Activated T-cell treated with anti-CD3 and anti-CD28 coated beads, Interleukin-2, amount 50 U/mL, for 24 hours (primary cell): Measurements from ENCODE around the gene IL11RA.

Experiments
- DNase-seq: peaks from one replicate; pipeline ENCODE4 v3.0.0-alpha.2; 2020
- H3K27ac Mint-ChIP-seq: 2 replicates; pipeline ENCODE4 v1.8.0; 2020; ENCODE audit warnings: mild to moderate bottlenecking, mixed read lengths
- H3K27me3 Mint-ChIP-seq: 2 replicates; pipeline ENCODE4 v1.8.0; 2020; ENCODE audit warnings: mixed read lengths
- H3K36me3 Mint-ChIP-seq: 2 replicates; pipeline ENCODE4 v1.8.0; 2020; ENCODE audit warnings: low read depth, mixed read lengths
- H3K4me1 Mint-ChIP-seq: 2 replicates; pipeline ENCODE4 v1.8.0; 2020; ENCODE audit warnings: low read depth, mixed read lengths
- H3K4me3 Mint-ChIP-seq: 2 replicates; pipeline ENCODE4 v1.8.0; 2020; ENCODE audit warnings: mild to moderate bottlenecking, moderate library complexity, mixed read lengths
- H3K9me3 Mint-ChIP-seq: 2 replicates; pipeline ENCODE4 v1.8.0; 2020; ENCODE audit warnings: mixed read lengths

The IL11RA gene

GRCh38 chr9:34694811-34695210 is 42.8 kb downstream of the IL11RA start:
- Mint-ChIP-seq H3K9me3 (no peaks in the 10 kb centered on the region), H3K36me3 (no peaks in the 10 kb centered on the region), H3K4me1 (no peaks in the 10 kb centered on the region), H3K4me3 (no peak overlapping the region), H3K27me3 (no peaks in the 10 kb centered on the region), H3K27ac (no peak overlapping the region)
- no peak for DNase-seq

GRCh38 chr9:34701023-34701768 is 49.2 kb downstream of the IL11RA start:
- peak overlapping the region; percentile 76 for H3K4me3 Mint-ChIP-seq
- H3K4me1 Mint-ChIP-seq, result peaks cover 8% of the 10 kb centered on the region
- peaks cover 5% of the 10 kb centered on the region for H3K27me3 Mint-ChIP-seq
- H3K36me3 Mint-ChIP-seq, result no peaks in the 10 kb centered on the region
- no peaks in the 10 kb centered on the region for H3K9me3 Mint-ChIP-seq
- H3K27ac Mint-ChIP-seq, result no peak overlapping the region
- DNase-seq, result peak; percentile 89

DNA sequence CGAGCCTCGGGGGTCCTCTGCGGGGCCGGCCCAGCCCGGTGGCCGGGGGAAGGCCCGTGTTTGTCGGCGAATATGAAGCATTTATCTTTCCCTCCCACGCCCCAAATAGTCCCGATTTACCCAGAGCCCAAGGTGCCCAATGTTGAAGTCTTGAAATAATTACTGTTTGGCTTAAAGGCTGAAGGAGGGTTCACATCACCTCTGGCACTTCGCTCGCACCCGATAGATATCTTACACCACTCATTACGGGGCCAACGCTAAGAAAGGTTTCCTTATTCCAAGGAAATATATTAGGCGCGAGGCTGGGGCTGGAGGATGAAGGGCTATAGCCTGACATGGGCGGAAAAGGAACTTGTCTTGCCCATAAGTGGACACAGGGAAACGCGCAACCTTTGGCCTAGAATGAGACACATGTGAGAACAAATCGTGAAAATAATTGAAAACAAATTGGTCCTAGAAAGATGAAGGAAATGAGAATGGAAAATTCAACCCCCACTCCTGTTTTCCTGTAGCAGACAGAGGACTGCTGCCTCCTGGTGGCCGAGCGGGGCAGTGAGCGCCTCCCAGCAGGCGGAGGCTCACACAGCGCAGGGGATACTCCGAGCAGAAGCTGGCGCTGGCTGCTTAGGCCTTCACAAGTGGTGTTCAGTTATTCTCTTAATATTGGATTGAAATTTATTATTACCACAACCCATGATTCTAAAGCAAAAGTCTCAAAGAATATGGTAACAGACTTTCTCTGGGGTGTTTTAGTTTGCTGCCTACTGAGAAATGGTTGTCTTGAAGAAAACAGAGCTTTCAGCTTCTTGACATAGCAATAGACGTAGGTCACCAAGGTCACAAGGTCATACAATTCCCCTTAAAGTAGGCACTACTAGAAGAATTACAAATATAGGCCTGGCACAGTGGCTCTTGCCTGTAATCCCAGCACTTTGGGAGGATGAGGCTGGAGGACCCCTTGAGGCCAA is 50.1 kb downstream of the IL11RA start:
- Mint-ChIP-seq H3K27ac (peak overlapping the region; percentile 26), H3K9me3 (no peaks in the 10 kb centered on the region), H3K27me3 (peaks cover 5% of the 10 kb centered on the region), H3K36me3 (no peaks in the 10 kb centered on the region), H3K4me3 (peak overlapping the region; percentile 76), H3K4me1 (peaks cover 8% of the 10 kb centered on the region)
- DNase-seq, result peak; percentile 88

GRCh38 chr9:34707130-34707529 is 55.1 kb downstream of the IL11RA start:
- no peak for DNase-seq
- Mint-ChIP-seq H3K4me3 (no peak overlapping the region), H3K4me1 (peaks cover under 1% of the 10 kb centered on the region), H3K9me3 (no peaks in the 10 kb centered on the region), H3K27me3 (no peaks in the 10 kb centered on the region), H3K27ac (no peak overlapping the region), H3K36me3 (no peaks in the 10 kb centered on the region)

- H3K36me3 Mint-ChIP-seq, result no peaks in the 10 kb centered on the region
- no peaks in the 10 kb centered on the region for H3K4me1 Mint-ChIP-seq
- H3K27me3 Mint-ChIP-seq, result peaks cover 6% of the 10 kb centered on the region
- H3K27ac Mint-ChIP-seq, result no peak overlapping the region
- no peak for DNase-seq
- no peaks in the 10 kb centered on the region for H3K9me3 Mint-ChIP-seq
- H3K4me3 Mint-ChIP-seq, result no peak overlapping the region
Observed at GRCh38 chr9:34709196-34709978, 57.4 kb downstream of the IL11RA start.

DNA sequence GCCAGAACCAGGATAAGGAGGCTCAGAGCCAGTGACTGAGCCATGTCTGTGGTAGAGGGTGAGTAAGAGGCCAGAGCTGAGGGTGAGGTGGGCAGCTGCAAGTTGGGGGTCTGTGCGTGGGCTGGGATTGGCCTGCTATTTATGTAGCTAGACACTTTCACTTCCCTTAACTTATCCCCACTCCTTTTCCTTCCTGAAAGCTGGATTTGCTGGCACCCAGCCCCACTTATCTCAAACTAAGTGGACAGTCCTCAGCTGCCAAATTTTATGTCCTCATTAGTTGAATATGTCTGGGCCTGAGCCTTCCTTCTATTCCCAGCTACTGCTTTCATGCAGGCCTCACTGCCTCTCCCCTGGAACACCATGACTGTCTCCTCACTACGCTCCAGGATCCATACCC is 58.0 kb downstream of the IL11RA start, which contains the start of gene CCL21:
Gene CCL21, minus strand, starts transcription at position 114 of the 400 bp plus-strand sequence. Its CDS starts 70 bp downstream, at position 44.
- H3K36me3 Mint-ChIP-seq, result no peaks in the 10 kb centered on the region
- H3K9me3 Mint-ChIP-seq, result no peaks in the 10 kb centered on the region
- peaks cover 12% of the 10 kb centered on the region for H3K27me3 Mint-ChIP-seq
- no peak within 1 kb of the TSS for H3K27ac Mint-ChIP-seq
- DNase-seq, result no peak
- H3K4me3 Mint-ChIP-seq, result no peak within 1 kb of the TSS
- H3K4me1 Mint-ChIP-seq, result no peaks in the 10 kb centered on the region
